B cell (primary cell): ENCODE data around the gene MAD1L1. TPM values are rescaled to one million over a fixed set of nuclear protein-coding genes. Genes with fewer than 3 reads are reported as not detected.

Source experiments
- ATAC-seq: fragments of 200-7000 bp; cut with Tn5 transposase; one replicate; pipeline ENCODE4 v1.10.0; 2021; ENCODE audit warnings: low read depth, mild to moderate bottlenecking, moderate number of reproducible peaks, moderate library complexity
- CTCF ChIA-PET: fragments of 350-600 bp; sonication (Branson Sonifier 250); formaldehyde crosslinking; loops from one replicate; lab custom pipeline; 2021; ENCODE audit warnings: antibody characterized with exemption, inconsistent platforms; lab: Charles Lee
- POLR2A ChIA-PET: fragments of 350-600 bp; sonication (Branson Sonifier 250); formaldehyde crosslinking; loops from one replicate; lab custom pipeline; 2021; ENCODE audit warnings: antibody characterized with exemption; lab: Charles Lee
- DNase-seq: peaks from one replicate; pipeline ENCODE4 v3.0.0; 2013
- H2AFZ ChIP-seq: 2 replicates; pipeline ENCODE4 v1.6.1; 2012; ENCODE audit warnings: mild to moderate bottlenecking, low read depth, low read length; ENCODE audit not compliant: insufficient read depth, poor library complexity, severe bottlenecking
- H3K27ac ChIP-seq, 2 donors: 1 replicate in 1 of 2; 2 replicates in 1 of 2; pipeline ENCODE4 v1.5.1; 2012 to 2013; ENCODE audit warnings: low read length in 2 of 2, mild to moderate bottlenecking in 2 of 2, moderate library complexity in 1 of 2
- H3K27me3 ChIP-seq, 4 experiments: fragments of 200-600 bp in 1 of 4; sonication (generic) in 1 of 4; replicated peaks in 1 of 4; 1 replicate in 2 of 4; 2 replicates in 2 of 4; pipeline versions ENCODE4 v1.6.1 to v1.7.0; 2013 to 2016; ENCODE audit warnings: low read length in 3 of 4, mild to moderate bottlenecking in 2 of 4, mixed read lengths in 1 of 4, moderate library complexity in 1 of 4; ENCODE audit not compliant: insufficient read depth in 4 of 4, control insufficient read depth in 3 of 4; ENCODE audit errors: control extremely low read depth in 1 of 4
- H3K36me3 ChIP-seq, 2 experiments: replicated peaks in 1 of 2; 1 replicate in 1 of 2; 2 replicates in 1 of 2; pipeline versions ENCODE4 v1.6.1 to v1.7.1; 2013; ENCODE audit warnings: low read length in 1 of 2; ENCODE audit not compliant: insufficient read depth in 2 of 2, control insufficient read depth in 1 of 2; ENCODE audit errors: control extremely low read depth in 1 of 2, extremely low read depth in 1 of 2
- H3K4me1 ChIP-seq, 2 donors: fragments of 200-600 bp in 1 of 2; sonication (generic) in 1 of 2; 1 replicate in 1 of 2; 2 replicates in 1 of 2; pipeline versions ENCODE4 v1.5.1 to v1.6.1; 2013 to 2017; ENCODE audit warnings: low read length in 2 of 2; ENCODE audit not compliant: control insufficient read depth in 2 of 2, insufficient read depth in 2 of 2
- H3K4me2 ChIP-seq: replicated peaks from 2 replicates; pipeline ENCODE3; 2012; ENCODE audit warnings: mild to moderate bottlenecking, low read depth, low read length; ENCODE audit not compliant: poor library complexity, severe bottlenecking
- H3K4me3 ChIP-seq, 5 experiments: fragments of 200-600 bp in 1 of 5; sonication (generic) in 1 of 5; 1 replicate in 3 of 5; 2 replicates in 2 of 5; pipeline versions ENCODE4 v1.5.1 to v1.7.0; 2011 to 2016; ENCODE audit warnings: low read length in 4 of 5, mild to moderate bottlenecking in 4 of 5, low read depth in 2 of 5, control low read depth in 1 of 5, moderate library complexity in 1 of 5; ENCODE audit not compliant: insufficient read depth in 1 of 5; ENCODE audit errors: control extremely low read depth in 1 of 5, extremely low read depth in 1 of 5
- H3K79me2 ChIP-seq: fragments of 200-600 bp; sonication (generic); one replicate; pipeline ENCODE4 v1.6.0; 2016; ENCODE audit warnings: low read length; ENCODE audit not compliant: control insufficient read depth, insufficient read depth
- H3K9ac ChIP-seq: fragments of 200-600 bp; sonication (generic); 2 replicates; pipeline ENCODE4 v1.6.1; 2017; ENCODE audit warnings: mild to moderate bottlenecking, low read length, moderate library complexity
- H3K9me3 ChIP-seq, 3 donors: one replicate each; pipeline versions ENCODE4 v1.6.1 to v1.7.1; 2013; ENCODE audit warnings: low read length in 2 of 3; ENCODE audit not compliant: control insufficient read depth in 2 of 3, insufficient read depth in 1 of 3; ENCODE audit errors: control extremely low read depth in 1 of 3
- H4K20me1 ChIP-seq: 2 replicates; pipeline ENCODE4 v1.6.0; 2012; ENCODE audit warnings: mild to moderate bottlenecking, low read length; ENCODE audit not compliant: insufficient read depth, control insufficient read depth, poor library complexity, severe bottlenecking
- H3K27ac Mint-ChIP-seq: one replicate; pipeline ENCODE4 v1.8.0; 2021; ENCODE audit warnings: mixed read lengths
- H3K27me3 Mint-ChIP-seq: one replicate; pipeline ENCODE4 v1.8.0; 2021; ENCODE audit warnings: mixed read lengths
- H3K4me1 Mint-ChIP-seq: one replicate; pipeline ENCODE4 v1.8.0; 2021; ENCODE audit warnings: mixed read lengths
- H3K4me3 Mint-ChIP-seq: one replicate; pipeline ENCODE4 v1.8.0; 2021; ENCODE audit warnings: mixed read lengths
- H3K9me3 Mint-ChIP-seq: one replicate; pipeline ENCODE4 v1.8.0; 2022; ENCODE audit warnings: mixed read lengths; ENCODE audit not compliant: insufficient read depth
- CTCF ChIP-seq: fragments of 200-600 bp; IDR thresholded peaks from one replicate; pipeline ENCODE4 v1.8.0; 2022; ENCODE audit warnings: antibody characterized with exemption, mild to moderate bottlenecking
- EZH2 ChIP-seq: IDR thresholded peaks from 2 replicates; pipeline ENCODE4 v1.6.1; 2012; ENCODE audit warnings: borderline replicate concordance, low read depth, mild to moderate bottlenecking, moderate library complexity, low read length; ENCODE audit not compliant: insufficient read depth, poor library complexity, severe bottlenecking
- WGBS: methylation state at CpG from one replicate; pipeline ENCODE4 v1.1.5; 2013; ENCODE audit warnings: missing lambda C conversion rate; ENCODE audit not compliant: insufficient coverage; 5-methylcytosine and 5-hydroxymethylcytosine counted together
- intact Hi-C: fragments of 100-400 bp; cut with micrococcal nuclease; formaldehyde crosslinking; loops from one replicate; pipeline ENCODE4 v1.10.0; 2022
- polyA plus RNA-seq: library from polyadenylated mRNA; depleted of rRNA; stranded (reverse); fragments of >200 nt; gene quantifications from 2 replicates; pipeline ENCODE4 v1.2.3, GENCODE V29; 2012
- total RNA-seq, 2 donors: library from RNA; stranded (reverse); fragments of 120-200 nt in 1 of 2; gene quantifications; 1 replicate in 1 of 2; 2 replicates in 1 of 2; pipeline versions ENCODE4 v1.2.3 to v1.2.4, GENCODE V29; 2013 to 2022

Gene MAD1L1
- total and polyA plus RNA-seq, 2 donors (not counting 1 experiment from before 2014, with no cell fraction given), result 86.7 to 110 TPM

GRCh38 chr7:2092279-2092678 lies 140.5 kb downstream of the MAD1L1 start:
- H3K36me3 ChIP-seq, result peaks cover 0 to 4% of the 10 kb centered on the region in 2 experiments
- no peak overlapping the region for H3K27ac ChIP-seq
- intact Hi-C loops, result no loop called here
- 90% methylated on average over 5 of the region's 8 CpGs for WGBS
- no peak overlapping the region for H3K9ac ChIP-seq
- no peak overlapping the region for H3K4me3 ChIP-seq
- H4K20me1 ChIP-seq, result peaks cover 8% of the 10 kb centered on the region
- H3K27me3 ChIP-seq, result no peaks in the 10 kb centered on the region
- Mint-ChIP-seq H3K4me3 (no peak overlapping the region), H3K27ac (no peak overlapping the region), H3K9me3 (no peaks in the 10 kb centered on the region), H3K4me1 (peaks cover 27% of the 10 kb centered on the region), H3K27me3 (no peaks in the 10 kb centered on the region)
- ATAC-seq (no peak), DNase-seq (no peak)
- H2AFZ ChIP-seq, result no peak overlapping the region
- CTCF ChIA-PET, result no interaction called here
- TF ChIP-seq CTCF (no peak), EZH2 (no peak)
- peaks cover 0 to 4% (median 0%) of the 10 kb centered on the region in 3 donors for H3K9me3 ChIP-seq
- no peak overlapping the region for H3K4me2 ChIP-seq
- peaks cover 15 to 23% of the 10 kb centered on the region in 2 donors for H3K4me1 ChIP-seq
- peaks cover 27% of the 10 kb centered on the region for H3K79me2 ChIP-seq
- POLR2A ChIA-PET, result no interaction called here

GRCh38 chr7:2090526-2091520 lies 141.9 kb downstream of the MAD1L1 start:
- no peaks in the 10 kb centered on the region for H3K27me3 ChIP-seq
- no peaks in the 10 kb centered on the region for H4K20me1 ChIP-seq
- H3K4me2 ChIP-seq, result no peak overlapping the region
- intact Hi-C loops, result no loop called here
- H3K36me3 ChIP-seq, result peaks cover 0 to 4% of the 10 kb centered on the region in 2 experiments
- DNase-seq (no peak), ATAC-seq (no peak)
- H3K27me3 Mint-ChIP-seq, result no peaks in the 10 kb centered on the region
- 98% methylated on average over 27 of the region's 29 CpGs for WGBS
- H3K4me3 ChIP-seq, result no peak overlapping the region
- no peak for TF ChIP-seq CTCF
- no peak for TF ChIP-seq EZH2
- H3K9me3 Mint-ChIP-seq, result no peaks in the 10 kb centered on the region
- POLR2A ChIA-PET, result no interaction called here
- no peak overlapping the region for H3K27ac Mint-ChIP-seq
- H3K4me1 ChIP-seq, result peaks cover 4 to 13% of the 10 kb centered on the region in 2 donors
- peaks cover 0 to 4% (median 0%) of the 10 kb centered on the region in 3 donors for H3K9me3 ChIP-seq
- H3K4me1 Mint-ChIP-seq, result peaks cover 20% of the 10 kb centered on the region
- no peak overlapping the region for H3K27ac ChIP-seq
- CTCF ChIA-PET, result no interaction called here
- peaks cover 24% of the 10 kb centered on the region for H3K79me2 ChIP-seq
- H2AFZ ChIP-seq, result no peak overlapping the region
- no peak overlapping the region for H3K9ac ChIP-seq
- no peak overlapping the region for H3K4me3 Mint-ChIP-seq
